ENCODE measurements around the gene AVEN.
A peak's percentile ranks its signal among the peaks of the same experiment; 100 is the strongest.
"Not testable (repeated sequence)": the region's sequence is repeated elsewhere in the genome, so short reads cannot be mapped to it uniquely, and the experiment has no call there.

Gene AVEN, protein sequence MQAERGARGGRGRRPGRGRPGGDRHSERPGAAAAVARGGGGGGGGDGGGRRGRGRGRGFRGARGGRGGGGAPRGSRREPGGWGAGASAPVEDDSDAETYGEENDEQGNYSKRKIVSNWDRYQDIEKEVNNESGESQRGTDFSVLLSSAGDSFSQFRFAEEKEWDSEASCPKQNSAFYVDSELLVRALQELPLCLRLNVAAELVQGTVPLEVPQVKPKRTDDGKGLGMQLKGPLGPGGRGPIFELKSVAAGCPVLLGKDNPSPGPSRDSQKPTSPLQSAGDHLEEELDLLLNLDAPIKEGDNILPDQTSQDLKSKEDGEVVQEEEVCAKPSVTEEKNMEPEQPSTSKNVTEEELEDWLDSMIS

DNA sequence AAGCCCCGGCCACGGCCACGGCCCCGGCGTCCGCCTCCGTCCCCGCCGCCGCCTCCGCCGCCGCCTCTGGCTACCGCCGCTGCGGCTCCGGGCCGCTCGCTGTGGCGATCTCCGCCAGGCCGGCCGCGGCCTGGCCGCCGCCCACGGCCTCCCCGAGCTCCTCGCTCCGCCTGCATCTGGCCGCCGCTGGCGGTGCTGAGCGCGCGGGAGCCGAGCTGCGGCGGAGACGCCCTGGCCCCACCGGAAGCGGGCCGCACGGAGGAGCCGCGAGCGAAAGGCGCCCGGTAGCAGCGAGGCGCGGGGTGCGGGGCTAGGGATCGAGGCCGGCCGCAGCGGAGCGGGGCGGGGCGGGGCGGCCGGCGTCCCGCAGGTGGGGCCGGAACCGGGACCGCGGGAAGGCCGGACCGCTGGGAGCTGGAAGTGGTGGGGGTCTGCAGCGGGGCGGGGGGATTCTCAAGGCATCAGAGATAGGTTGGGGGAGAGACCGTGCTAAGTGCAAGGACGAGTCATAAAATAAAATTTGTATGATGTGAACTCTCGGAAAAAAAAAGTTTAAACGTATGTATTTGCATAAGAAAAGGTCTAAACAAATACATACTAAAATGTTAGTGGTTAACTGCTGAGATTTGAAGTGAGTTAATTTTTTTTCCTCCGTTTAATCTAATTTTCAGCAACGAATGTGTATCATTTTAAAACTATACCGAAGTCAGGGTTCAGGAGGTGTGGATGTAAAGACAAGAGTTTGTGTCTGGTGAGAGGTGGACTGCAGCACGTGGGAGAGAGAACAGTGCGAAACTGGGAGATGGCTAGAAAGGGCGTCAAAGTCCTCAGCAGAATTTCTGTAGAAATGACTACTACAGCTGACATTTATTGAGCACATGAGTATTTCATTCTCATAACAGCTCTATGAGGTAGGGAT, at the start of gene AVEN:
AVEN (minus strand) TSS at position 334 of the 919 bp plus-strand sequence; CDS start at position 176, 158 bp downstream.
- peak; percentile 46 for DNase-seq

DNA sequence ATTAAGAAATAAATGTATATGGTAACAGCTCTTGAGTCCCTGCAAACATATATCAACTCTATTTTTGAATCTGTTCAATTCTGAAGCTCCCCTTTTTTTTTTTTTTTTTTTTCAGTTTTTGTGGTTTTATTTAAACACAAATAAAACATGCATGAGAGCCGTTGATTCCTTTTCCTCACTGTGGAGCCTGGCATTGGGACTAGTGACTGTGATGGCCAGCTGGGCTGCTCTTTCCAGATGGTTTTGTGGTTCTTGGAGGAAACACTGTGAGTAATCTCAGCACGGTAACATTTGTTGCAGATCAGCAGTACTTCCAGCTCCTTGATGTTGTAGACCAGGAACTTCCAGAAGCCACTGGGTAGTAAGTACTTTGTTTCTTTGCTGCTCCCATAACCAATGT, 46.7 kb upstream of the AVEN start:
- DNase-seq: no peak

DNA sequence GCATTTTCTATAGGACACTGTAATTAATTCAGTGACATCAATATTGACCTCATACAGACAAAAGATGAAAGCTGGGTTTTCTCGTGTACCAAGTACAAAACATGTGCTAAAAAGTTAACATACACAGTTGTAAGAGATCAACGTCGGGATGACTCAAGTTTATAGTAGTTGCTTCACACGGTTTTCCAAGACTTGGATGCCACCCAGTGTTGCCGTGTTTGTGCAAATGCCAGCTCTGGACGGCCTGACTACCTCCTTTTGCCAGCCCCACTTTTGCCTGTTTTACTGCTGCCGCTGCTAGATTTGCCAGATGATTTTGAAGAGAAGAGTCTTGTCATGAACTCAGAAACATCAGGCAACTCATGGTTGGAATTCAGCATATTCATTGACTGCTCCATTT, 45.1 kb upstream of the AVEN start:
- no peak for DNase-seq

DNA sequence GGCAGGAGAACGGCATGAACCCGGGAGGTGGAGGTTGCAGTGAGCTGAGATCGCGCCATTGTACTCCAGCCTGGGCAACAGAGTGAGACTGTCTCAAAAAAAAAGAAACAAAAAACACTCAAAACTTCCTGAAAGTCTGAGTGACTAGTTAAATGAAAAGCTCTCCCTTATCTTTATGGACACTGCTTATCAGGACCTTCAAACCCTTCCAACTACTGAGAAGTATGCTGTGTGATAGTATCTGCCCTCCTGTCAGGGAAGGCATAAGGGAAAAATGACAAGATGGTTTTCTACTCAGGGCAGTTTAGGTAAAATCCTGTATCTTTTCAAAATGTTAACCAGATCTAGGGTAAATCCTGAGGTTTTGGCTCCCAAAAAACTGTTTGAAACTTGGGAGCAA, 40.9 kb upstream of the AVEN start:
- no peak for DNase-seq

DNA sequence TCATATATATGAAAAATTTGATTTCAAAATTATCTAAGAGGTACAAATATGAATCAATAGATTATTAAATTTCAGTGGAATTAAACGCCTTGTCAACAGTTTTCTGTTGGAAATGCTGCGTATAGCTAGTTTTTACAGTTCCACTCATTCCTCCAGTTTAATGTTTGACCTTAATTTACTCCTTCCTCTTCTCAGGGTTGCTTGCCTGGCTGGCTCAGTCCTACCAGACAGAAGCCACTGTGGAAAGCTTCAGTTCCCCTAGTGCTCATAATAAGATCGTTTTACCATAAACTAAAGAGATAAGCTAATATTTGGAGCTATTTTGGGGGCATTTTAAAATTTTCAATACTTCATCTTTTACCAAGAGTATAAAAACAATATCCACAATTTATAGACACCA, 39.9 kb upstream of the AVEN start:
- no peak for DNase-seq

DNA sequence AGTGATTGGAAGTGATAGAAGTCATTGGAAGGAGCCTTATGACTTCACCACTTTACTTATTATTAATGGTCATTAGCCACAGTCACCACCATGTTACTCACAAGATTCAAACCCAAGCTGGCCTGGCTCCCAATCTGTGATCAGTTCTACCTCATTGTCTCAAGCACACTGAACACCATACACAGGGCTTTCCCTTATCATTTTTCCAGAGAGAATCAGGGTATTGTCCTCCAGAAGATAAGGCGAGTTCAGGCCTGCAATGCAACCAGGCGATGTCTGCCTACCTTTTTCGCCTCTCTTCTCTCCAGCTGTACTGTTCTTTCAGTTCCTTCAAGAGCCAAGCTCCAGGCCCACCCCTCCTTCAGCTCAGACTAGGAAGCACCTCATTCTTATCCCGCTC, 37.8 kb upstream of the AVEN start:
- no peak for DNase-seq

DNA sequence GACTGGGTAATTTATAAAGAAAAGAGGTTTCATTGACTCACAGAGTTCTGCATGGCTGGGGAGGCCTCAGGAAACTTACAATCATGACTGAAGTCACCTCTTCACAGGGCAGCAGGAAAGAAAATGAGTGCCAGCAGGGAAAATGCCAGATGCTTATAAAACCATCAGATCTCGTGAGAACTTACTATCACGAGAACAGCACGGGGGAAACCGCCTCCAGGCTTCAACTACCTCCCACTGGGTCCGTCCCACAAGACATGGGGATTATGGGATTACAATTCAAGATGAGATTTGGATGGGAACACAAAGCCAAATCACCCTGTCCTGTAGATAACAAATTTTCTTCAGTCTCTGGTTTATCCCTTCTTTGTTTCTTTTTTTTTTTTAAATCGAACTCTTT, 31.0 kb upstream of the AVEN start:
- no peak for DNase-seq

DNA sequence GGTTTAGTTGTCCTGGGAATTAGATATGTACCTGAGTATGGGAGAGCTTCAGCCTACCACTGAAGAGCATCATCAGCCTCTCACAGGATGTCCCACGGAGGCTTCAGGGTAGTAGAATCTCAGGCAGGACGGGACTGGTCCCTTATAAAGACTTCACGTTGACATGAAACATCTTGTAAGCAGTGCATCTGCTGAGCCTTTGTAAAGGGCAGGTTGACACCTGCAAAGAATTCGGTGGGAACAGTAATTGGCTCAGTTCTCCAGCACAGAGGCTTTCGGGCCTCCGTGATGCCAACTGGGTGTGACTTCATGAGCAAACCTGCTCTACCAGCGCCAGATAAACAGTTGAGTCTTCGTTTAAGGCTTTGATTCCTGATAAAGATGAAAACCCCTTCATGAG, 26.9 kb upstream of the AVEN start:
- no peak for DNase-seq

DNA sequence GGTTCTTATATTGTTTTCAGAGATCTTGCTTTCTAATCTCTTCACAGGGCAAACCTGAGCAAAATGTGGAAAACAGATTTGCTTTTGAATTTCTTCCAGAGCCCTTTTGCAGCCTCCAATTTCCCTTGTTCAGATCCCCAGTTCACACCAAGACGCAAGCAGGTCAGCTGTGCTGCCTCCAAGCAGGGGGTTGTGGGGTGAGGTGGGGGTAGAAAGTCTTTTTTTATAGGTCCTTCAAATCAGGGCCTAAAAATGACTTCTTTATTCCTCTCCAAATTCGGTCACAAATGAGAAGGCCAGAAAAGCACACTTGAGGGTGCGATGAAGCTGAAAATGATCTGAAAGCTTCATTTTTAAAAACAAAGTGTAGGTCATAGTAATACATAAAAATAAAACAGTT, 26.3 kb upstream of the AVEN start:
- DNase-seq: no peak

DNA sequence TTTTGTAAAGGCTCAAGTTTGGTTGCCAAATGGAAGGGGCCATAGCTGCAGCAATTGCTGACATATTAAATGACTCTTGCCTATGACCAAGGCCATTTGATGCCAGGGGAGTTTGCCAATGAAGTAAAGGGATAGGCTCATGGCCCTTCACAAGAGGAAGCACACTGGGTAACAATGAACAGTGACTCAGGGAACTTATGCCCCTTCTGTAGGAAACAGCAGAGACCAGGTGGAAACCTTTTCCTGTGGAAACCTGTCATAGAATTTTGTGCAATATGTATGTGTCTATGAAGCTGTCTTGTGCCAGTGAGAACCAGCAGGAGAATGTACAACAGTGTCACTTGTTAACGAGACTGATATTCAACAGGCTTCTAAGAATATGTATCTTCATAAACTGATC, 25.4 kb upstream of the AVEN start:
- DNase-seq: no peak

DNA sequence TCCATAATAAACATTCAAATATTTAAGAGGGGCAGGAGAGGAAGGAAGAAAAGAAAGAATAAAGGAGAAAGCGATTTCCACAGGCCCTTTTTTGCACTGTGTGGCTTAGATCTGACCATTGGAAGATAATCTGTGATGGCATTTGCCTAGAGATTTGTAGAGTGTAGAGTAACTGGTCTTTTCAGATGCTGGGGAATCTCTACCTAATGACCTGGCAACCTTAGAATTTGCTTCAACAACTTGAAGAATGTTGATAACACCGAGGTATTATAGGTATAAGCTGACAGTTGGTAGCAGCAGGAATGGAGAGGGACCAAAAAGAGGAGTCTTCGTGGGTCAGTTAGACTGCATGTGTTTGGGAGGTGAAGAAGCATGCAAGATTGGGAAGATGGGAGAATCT, 20.9 kb upstream of the AVEN start:
- DNase-seq: no peak

DNA sequence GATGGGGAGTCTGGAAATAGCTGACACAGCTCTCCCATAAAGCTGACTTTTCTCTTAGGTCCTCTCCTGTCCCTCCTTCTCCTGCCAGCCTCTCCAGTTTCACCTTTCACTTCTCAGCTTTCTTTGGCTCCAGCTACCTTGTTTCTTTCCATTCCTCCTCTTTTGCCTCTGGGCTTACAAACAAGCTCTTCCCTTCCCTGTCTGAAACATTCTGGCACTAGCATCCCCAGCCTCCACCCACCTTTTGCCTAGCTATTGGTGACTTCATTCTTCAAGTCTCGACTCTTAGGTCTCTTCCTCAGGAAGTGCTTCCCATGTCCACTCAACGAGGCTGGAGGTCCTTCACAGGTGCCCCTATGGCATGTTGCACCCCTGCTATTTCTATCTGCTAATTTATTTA, 20.5 kb upstream of the AVEN start:
- DNase-seq: no peak

DNA sequence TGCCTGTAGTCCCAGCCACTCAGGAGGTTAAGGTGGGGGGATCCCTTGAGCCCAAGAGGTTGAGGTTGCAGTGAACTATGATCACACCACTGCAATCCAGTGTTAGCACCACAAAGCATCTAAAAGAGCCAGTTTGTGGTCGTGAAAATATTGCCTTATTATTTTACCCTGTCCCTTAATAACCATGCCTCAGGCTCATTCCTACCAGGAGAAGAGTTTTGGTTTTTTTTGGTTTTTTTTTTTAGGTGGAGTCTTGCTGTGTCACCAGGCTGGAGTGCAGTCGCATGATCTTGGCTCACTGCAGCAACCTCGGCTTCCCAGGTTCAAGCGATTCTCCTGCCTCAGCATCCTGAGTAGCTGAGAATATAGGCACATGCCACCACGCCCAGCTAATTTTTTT, 17.9 kb upstream of the AVEN start:
- DNase-seq: no peak

DNA sequence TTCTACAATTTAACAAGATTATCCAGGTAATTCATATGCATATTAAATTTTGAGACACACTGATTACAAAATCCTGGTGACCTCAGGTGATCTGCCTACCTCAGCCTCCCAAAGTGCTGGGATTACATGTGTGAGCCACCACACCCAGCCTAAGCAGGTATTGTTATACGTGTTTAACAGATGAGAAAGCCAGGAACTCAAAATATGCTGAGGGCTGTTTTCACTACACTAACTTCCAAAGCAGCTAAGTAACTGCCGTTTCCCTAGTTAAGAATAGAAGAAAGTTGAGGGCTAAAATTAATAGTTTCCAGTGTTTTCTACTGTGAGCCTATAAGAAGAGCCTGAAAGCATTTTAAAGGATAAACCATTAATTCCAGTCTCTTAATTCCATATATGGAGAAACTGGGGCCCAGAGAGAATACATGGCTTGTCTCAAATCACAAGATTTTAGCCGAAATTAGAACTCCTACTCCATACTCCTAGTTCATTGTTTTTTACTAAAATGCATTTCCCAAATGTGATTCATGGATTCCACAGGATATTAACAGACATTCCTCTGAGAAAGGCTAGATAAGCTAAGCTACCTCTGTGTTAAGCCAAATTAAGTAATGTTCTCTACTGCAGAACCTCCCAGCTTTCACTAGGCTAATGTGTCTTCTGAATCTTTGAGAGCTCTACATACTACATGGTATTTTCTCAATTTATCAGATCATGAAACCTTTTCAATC, 17.0 kb upstream of the AVEN start:
- no peak for DNase-seq

DNA sequence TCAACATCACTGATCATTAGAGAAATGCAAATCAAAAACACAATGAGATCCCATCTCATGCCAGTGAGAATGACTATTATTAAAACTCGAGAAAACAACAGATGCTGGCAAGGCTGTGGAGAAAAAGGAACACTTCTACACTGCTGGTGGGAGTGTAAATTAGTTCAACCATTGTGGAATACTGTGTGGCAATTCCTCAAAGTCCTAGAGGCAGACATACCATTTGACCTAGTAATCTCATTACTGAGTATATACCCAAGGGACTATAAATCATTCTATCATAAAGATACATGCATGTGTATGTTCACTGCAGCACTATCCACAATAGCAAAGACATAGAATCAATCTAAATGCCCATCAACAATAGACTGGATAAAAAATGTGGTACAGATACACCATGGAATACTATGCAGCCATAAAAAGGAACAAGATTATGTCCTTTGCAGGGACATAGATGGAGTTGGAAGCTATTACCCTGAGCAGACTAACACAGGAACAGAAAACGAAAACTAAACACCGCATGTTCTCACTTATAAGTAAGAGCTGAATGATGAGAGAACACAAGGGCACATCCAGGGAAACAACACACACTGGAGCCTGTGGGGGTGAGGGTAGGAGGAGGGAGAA, 15.2 kb upstream of the AVEN start:
- no peak for DNase-seq

DNA sequence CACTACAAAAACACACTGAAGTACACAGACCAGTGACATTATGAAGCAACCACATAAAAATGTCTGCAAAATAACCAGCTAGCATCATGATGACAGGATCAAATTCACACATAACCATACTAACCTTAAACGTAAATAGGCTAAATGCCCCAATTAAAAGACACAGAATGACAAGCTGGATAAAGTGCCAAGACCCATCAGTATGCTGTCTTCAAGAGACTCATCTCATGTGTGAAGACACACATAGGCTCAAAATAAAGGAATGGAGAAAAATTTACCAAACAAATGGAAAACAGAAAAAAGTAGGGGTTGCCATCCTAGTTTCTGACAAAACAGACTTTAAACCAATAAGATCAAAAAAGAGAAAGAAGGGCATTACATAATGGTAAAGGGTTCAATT, 11.4 kb upstream of the AVEN start:
- DNase-seq: not testable (repeated sequence)

DNA sequence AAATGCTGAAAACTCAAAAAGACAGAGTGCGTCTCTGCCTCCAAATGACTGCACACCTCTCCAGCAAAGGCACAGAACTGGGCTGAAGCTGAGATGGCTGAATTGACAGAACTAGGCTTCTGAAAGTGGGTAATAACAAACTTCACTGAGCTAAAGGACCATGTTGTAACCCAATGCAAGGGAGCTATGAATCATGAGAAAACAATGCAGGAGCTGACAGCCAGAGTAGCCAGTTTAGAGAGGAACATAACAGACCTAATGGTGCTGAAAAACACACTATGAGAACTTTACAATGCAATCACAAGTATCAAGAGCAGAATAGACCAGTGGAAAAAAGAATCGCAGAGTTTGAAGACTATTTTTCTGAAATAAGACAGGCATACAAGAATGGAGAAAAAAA, 10.1 kb upstream of the AVEN start:
- no peak for DNase-seq

DNA sequence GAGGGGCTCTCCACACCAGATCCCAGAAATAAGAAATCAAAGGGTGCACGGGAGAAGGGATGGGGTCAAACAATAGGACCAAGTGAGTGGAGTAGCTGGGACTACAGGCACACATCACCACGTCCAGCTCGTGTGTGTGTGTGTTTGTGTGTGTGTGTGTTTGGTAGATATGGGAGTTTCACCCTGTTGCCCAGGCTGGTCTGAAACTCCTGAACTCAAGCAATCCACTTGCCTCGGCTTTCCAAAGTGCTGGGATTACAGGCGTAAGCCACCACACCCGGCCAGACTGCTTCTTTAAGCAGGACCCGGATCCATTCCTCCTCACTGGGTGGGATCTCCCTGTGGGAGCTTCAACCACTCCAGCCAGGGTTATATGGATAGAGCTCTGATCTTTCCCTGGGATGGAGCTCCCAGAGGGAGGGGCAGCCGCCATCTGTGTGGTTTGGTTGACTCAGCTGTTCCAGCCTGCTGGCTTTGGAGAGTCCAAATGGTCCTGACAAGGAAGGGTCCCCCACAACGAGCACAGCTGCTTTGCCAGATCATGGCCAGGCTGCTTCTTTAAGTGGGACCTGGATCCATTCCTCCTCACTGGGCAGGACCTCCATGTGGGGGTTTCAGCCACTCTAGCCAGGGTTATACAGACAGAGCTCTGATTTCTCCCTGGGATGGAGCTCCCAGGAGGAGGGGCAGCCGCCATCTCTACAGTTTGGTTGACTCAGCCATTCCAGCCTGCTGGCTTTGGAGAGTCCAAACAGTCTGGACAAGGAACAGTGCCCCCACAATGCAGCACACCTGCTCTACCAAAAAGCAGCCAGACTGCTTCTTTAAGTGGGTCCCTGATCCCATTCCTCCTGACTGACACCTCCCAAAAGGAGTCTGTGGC, 9.1 kb upstream of the AVEN start:
- no peak for DNase-seq

DNA sequence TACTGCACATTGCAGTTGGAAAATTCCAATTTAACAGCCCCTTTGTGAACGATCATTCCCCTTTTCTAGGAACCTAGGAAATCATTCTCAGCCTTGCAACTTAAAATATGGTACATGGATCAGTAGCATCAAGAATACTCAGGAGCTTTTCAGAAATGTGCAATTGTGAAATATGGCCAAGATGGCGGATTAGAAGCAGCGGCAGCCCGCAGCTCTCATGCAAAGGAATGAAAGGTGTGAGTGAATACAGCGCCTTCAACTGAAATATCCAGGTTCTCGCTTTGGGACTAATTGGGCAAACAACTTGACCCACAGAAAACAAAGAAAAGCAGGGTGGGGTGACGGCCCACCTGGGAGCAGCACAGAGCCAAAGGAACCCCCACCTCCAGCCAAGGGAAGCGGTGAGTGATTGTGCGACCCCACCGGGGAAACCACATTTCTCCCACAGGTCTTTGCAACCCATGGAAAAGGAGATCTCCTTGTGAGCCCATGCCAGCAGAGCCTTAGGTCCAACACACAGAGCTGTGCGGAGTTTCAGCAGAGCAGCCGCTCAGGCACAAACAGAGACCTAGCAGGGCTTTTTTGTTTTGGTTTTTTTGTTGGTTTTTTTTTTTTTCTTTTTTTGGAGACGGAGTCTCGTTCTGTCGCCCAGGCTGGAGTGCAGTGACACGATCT, 7.6 kb upstream of the AVEN start:
- no peak for DNase-seq

DNA sequence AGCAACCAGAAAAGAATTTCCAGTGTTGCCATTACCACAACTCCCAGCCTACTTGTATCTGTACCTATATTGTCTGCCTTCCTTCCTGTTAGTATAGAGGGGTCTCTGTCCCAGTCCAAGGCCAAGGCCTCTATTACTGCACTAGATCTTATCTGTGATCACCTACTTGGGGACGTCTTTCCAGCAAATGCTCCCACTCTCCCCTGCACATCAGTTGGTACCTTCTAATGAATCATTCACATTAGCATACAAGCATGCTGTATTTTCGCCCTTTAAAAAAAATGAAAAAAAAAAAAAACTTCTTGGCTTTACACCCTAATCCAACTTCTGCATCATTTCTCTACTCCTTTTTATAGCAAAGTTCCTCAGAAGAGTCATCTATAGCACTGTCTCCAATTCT, 4.8 kb upstream of the AVEN start:
- DNase-seq: no peak

DNA sequence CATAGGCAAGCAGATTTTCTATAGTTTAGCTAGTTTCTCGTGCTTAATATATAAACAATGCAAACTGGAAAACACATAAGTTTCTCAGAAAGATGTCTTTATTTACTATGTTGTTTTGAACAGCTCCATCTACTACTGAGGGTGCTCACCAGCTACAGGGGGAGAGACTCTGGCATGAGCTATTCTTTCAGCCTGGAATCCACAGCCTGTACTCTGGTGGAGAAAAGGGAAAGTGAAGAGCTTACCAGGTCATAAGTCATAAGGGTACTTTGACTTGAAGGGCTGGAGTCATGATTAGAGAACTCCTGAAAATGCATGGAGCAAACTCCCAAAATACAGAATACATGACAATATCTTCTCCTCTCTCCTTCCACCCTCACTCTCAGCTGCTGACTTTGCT, 4.4 kb upstream of the AVEN start:
- no peak for DNase-seq

DNA sequence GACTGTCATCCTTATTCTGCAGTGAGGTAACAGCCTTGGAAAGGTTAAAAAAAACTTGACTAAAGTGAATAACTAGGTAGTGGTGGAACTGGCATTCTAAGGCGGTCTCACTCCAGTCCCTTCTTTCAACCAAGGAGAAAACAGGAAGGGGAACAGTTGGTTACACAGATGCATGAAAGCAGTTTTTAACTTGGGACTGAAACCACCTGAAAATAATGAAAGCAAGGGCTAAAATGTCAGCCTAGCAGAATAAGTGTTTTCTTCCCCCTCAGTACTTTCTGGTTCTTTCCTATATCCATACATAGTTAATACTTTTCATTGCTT, 748 bp upstream of the AVEN start:
- no peak for DNase-seq
